Epithelial cell of esophagus (primary cell): Measurements from ENCODE around the gene PON1.

Experiments
- DNase-seq: peaks from one replicate; pipeline ENCODE4 v3.0.0; 2010; ENCODE audit warnings: low read depth
- H3K4me3 ChIP-seq: 2 replicates; pipeline ENCODE4 v1.5.1; 2011; ENCODE audit warnings: mild to moderate bottlenecking, low read length, control low read depth
- CTCF ChIP-seq: IDR thresholded peaks from 2 replicates; pipeline ENCODE4 v1.5.1; 2011; ENCODE audit warnings: low read depth, mild to moderate bottlenecking, low read length, control low read depth, inconsistent platforms; ENCODE audit not compliant: insufficient read depth; ENCODE audit errors: missing control alignments

The PON1 gene

DNA sequence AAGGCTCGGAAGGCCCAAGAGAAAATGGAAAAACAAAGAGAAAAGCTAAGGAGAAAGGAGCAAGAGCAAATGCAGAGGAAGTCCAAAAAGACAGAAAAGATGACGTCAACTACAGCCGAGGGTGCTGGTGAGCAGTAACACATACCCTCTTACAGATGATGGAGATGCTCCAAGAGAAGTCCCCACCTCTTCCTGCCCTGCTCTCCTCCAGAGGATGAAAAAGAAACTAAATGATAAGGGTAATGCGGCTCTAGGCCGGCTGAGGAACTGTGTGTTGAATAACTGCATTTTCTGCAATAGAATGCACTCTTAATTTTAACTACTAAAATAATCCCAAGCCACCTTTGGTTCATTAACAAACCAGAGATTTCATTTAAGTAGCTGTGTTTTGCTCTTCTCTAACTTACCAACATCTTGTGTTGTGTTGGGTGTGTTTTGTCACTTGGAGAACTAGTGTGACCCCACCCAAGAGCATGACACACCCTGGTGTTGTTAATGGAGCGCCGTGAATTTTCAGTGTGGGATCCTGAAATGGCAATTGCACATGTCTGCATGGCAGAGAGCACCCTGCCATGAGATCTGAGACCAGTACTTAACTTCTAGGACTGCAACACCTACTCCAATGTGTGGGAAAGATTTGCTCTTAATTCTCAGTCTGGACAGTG is 34.0 kb downstream of the PON1 start:
- DNase-seq, result no peak
- H3K4me3 ChIP-seq, result no peak overlapping the region
- no peak for TF ChIP-seq CTCF

DNA sequence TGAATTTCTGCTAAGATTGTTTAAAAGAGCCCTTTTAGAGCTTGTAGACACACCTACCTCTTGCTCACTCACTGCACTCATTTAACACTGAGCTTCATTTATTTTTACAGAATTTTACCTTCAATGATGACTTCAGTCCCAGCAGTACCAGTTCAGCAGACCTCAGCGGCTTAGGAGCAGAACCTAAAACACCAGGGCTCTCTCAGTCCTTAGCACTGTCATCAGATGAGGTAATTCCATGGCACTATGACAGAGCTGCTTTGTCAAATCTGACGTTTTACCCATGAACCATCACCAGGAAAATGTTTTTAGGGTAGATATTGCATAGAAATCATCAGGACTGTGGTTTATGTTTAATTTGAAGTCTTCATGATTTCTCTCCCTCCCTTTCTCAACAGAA is 38.2 kb downstream of the PON1 start:
- no peak for DNase-seq
- TF ChIP-seq CTCF, result no peak
- no peak overlapping the region for H3K4me3 ChIP-seq

DNA sequence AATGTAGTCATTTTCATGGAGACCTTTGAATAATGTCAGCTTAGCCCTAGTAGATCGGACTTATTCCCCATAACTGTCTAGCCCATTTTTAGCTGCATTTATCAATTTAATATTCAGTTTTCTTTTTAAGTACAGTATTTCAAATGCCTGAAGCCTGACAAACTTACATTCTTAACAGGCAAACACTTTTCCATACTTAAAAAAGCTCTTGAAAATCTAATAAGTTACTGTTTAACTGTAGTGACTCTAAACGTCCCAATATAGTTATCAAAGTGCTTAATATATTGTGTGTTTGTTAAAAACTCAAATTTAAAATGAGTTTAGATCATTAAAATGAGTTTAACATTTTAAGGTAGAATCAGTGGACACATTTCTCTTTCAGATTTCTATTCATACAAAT is 44.9 kb downstream of the PON1 start:
- H3K4me3 ChIP-seq, result no peak overlapping the region
- no peak for DNase-seq
- no peak for TF ChIP-seq CTCF

GRCh38 chr7:95276114-95276513 is 48.2 kb downstream of the PON1 start:
- TF ChIP-seq CTCF, result no peak
- peak; percentile 3 for DNase-seq
- H3K4me3 ChIP-seq, result no peak overlapping the region

DNA sequence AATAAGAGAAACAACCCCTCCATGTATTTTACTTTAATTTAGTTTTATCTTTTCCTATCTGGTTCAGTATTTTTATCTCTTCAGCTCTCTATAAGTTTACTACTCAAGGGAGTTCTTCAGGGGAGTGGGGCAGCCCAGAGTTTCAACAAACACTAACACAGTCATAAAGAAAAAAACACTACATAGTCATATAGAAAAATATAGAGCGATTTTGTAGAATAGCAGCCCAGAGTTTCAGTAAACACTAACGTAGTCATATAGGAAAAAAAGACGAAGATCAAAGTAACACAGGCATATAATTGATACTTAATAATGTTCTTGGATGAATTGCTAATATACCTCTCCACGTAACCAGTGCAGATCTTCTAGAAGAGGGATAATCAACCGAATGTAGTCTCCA is 54.7 kb downstream of the PON1 start:
- DNase-seq, result no peak
- TF ChIP-seq CTCF, result no peak

DNA sequence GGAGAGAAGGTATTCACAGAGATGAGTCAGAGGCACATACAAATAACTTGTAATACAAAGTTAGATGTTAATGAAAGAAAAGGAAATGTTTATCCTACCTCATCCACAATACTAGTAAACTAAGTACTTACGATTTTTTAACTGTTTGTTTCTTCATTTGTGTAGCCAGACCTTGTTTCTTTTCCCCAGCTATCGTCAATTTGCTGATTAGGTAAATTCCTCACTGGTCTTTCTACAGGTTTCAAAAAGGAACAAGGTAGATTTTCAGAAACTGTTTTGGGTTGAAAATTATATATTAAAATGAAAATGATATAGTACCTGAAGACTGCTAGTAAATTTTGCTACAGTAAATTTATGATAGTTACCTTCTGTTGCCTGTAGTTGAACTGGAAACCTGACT is 56.6 kb downstream of the PON1 start:
- H3K4me3 ChIP-seq, result no peak overlapping the region
- no peak for TF ChIP-seq CTCF
- DNase-seq, result no peak

More for the DNA sequence above, 54.7 kb downstream of the PON1 start:
- H3K4me3 ChIP-seq, result no peak overlapping the region

DNA sequence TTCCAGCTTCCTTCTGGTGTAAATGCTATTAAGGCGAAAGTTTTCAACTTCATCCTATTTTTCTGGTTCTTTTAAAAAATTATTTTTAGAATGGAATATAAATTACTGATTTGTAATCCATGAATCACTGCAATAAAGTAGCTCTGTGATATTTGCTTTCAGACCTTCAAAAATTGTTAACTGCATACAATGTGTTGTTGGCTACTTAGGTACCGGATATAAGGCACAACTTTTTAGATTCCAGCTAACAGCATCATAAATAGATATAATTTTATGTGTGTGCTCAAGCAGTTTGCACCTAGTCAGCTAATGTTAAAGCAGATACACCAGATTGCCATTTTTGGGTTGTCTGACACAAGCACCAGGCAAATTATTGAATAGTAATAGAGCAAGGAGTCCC is 58.7 kb downstream of the PON1 start:
- no peak overlapping the region for H3K4me3 ChIP-seq
- no peak for TF ChIP-seq CTCF
- DNase-seq, result no peak
